Activated T-cell treated with anti-CD3 and anti-CD28 coated beads, Interleukin-2, amount 50 U/mL, for 4 hours (primary cell): ENCODE results near the gene EXOSC10. TPM values are rescaled to one million over a fixed set of nuclear protein-coding genes. Genes with fewer than 3 reads are reported as not detected.
"Not testable (repeated sequence)": the region's sequence is repeated elsewhere in the genome, so short reads cannot be mapped to it uniquely, and the experiment has no call there.

Experiments used
- ATAC-seq, 2 donors: fragments of 200-7000 bp; cut with Tn5 transposase; one replicate each; pipeline ENCODE4 v1.10.0; 2021
- DNase-seq: peaks from one replicate; pipeline ENCODE4 v3.0.0-alpha.2; 2020
- H3K27me3 Mint-ChIP-seq: one replicate; pipeline ENCODE4 v1.8.0; 2021; ENCODE audit warnings: low read depth, mixed read lengths
- H3K36me3 Mint-ChIP-seq: one replicate; pipeline ENCODE4 v1.8.0; 2022; ENCODE audit warnings: mixed read lengths; ENCODE audit not compliant: insufficient read depth
- H3K4me1 Mint-ChIP-seq: one replicate; pipeline ENCODE4 v1.8.0; 2021; ENCODE audit warnings: low read depth, mixed read lengths
- H3K4me3 Mint-ChIP-seq: one replicate; pipeline ENCODE4 v1.8.0; 2021; ENCODE audit warnings: mild to moderate bottlenecking, moderate library complexity, mixed read lengths
- H3K9me3 Mint-ChIP-seq: one replicate; pipeline ENCODE4 v1.8.0; 2021; ENCODE audit warnings: mixed read lengths
- total RNA-seq, 3 donors: library from RNA; stranded (reverse); gene quantifications; one replicate each; pipeline ENCODE4 v1.2.1, GENCODE V29; 2021

EXOSC10 gene
- total RNA-seq, 3 donors from 2014 or later = 82.8 to 86.6 (median 85.1) TPM

GRCh38 chr1:11046625-11047365 is 52.9 kb downstream of the EXOSC10 start, which contains the start of gene MASP2:
TSS of gene MASP2 (minus strand) at chr1:11047239. CDS start at chr1:11047207, 32 bp downstream.
- Mint-ChIP-seq H3K27me3 (no peaks in the 10 kb centered on the region), H3K36me3 (no peaks in the 10 kb centered on the region), H3K4me1 (no peaks in the 10 kb centered on the region), H3K9me3 (no peaks in the 10 kb centered on the region), H3K4me3 (no peak within 1 kb of the TSS)
- ATAC-seq (no peak), DNase-seq (no peak)

DNA sequence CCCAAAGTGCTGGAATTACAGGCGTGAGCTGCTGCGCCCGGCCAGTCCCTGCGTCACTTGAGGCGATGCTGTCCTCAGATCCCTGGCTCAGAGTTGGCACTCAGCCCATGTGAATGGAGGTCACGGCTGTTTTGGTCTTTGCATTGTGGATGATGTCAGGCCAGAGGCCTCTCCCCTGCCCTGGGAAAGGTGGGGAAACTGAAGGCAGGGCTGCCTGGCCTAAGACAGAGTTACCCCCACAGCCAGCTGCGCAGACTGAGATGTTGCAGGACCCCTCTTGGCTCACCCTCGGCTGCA is 53.5 kb downstream of the EXOSC10 start:
- Mint-ChIP-seq H3K4me1 (no peaks in the 10 kb centered on the region), H3K4me3 (no peak overlapping the region), H3K27me3 (no peaks in the 10 kb centered on the region), H3K9me3 (no peaks in the 10 kb centered on the region), H3K36me3 (no peaks in the 10 kb centered on the region)
- DNase-seq = no peak
- ATAC-seq = no peak

- Mint-ChIP-seq H3K4me3 (no peak overlapping the region), H3K27me3 (no peaks in the 10 kb centered on the region), H3K9me3 (no peaks in the 10 kb centered on the region), H3K36me3 (no peaks in the 10 kb centered on the region), H3K4me1 (no peaks in the 10 kb centered on the region)
- ATAC-seq (no peak), DNase-seq (no peak)
Observed at GRCh38 chr1:11045428-11046269, 54.0 kb downstream of the EXOSC10 start.

DNA sequence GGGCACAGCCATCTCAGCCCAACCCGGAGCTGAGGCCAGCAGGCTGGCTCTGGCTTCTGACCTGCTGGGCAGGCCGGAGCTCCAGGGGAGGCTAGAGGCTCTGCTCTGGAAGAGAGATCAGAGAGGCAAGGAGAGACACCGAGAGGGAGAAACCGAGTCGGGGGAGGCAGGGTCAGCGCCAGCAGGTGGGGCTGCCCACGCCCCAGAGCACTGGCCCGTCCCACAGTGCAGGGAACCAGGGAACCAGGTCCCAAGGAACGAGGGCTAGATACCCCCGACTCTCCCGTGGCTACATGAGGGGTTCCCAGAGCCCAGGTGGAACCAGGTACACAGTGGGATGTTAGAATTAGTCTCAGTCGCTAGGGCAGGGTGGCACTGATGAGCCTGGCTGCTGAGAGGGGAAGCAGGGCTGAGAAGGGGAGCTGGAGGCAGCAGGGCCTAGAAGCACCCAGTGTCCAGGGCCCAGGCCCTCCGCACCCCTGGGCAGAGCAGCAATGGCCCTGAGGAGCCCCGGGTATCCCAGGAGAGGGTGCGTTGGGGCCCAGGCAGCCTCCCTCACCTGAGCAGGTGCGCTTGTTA is 54.7 kb downstream of the EXOSC10 start:
- ATAC-seq = peak in 1 of 2 donors; percentile 23

GRCh38 chr1:11044086-11044848 is 55.4 kb downstream of the EXOSC10 start:
- no peaks in the 10 kb centered on the region for H3K9me3 Mint-ChIP-seq
- no peaks in the 10 kb centered on the region for H3K27me3 Mint-ChIP-seq
- DNase-seq (no peak), ATAC-seq (no peak)
- H3K4me1 Mint-ChIP-seq = no peaks in the 10 kb centered on the region
- no peak overlapping the region for H3K4me3 Mint-ChIP-seq
- no peaks in the 10 kb centered on the region for H3K36me3 Mint-ChIP-seq

More for the DNA sequence above, 54.7 kb downstream of the EXOSC10 start:
- H3K4me3 Mint-ChIP-seq = no peak overlapping the region
- no peaks in the 10 kb centered on the region for H3K27me3 Mint-ChIP-seq
- DNase-seq = no peak
- no peaks in the 10 kb centered on the region for H3K36me3 Mint-ChIP-seq
- H3K9me3 Mint-ChIP-seq = no peaks in the 10 kb centered on the region
- H3K4me1 Mint-ChIP-seq = no peaks in the 10 kb centered on the region

- DNase-seq (no peak), ATAC-seq (no peak)
- no peak overlapping the region for H3K4me3 Mint-ChIP-seq
- no peaks in the 10 kb centered on the region for H3K4me1 Mint-ChIP-seq
- H3K36me3 Mint-ChIP-seq = no peaks in the 10 kb centered on the region
- no peaks in the 10 kb centered on the region for H3K27me3 Mint-ChIP-seq
- no peaks in the 10 kb centered on the region for H3K9me3 Mint-ChIP-seq
Observed at GRCh38 chr1:11042995-11043874, 56.4 kb downstream of the EXOSC10 start.

GRCh38 chr1:11042065-11042464 is 57.6 kb downstream of the EXOSC10 start:
- Mint-ChIP-seq H3K27me3 (no peaks in the 10 kb centered on the region), H3K36me3 (no peaks in the 10 kb centered on the region), H3K4me1 (peaks cover 4% of the 10 kb centered on the region), H3K4me3 (no peak overlapping the region), H3K9me3 (no peaks in the 10 kb centered on the region)
- ATAC-seq (no peak), DNase-seq (no peak)

GRCh38 chr1:11041048-11041447 is 58.6 kb downstream of the EXOSC10 start:
- H3K4me3 Mint-ChIP-seq = no peak overlapping the region
- H3K36me3 Mint-ChIP-seq = no peaks in the 10 kb centered on the region
- ATAC-seq (no peak), DNase-seq (no peak)
- H3K4me1 Mint-ChIP-seq = peaks cover 4% of the 10 kb centered on the region
- H3K27me3 Mint-ChIP-seq = no peaks in the 10 kb centered on the region
- H3K9me3 Mint-ChIP-seq = no peaks in the 10 kb centered on the region

- not testable (repeated sequence) for H3K9me3 Mint-ChIP-seq, DNase-seq, ATAC-seq, H3K4me3 Mint-ChIP-seq, H3K36me3 Mint-ChIP-seq, H3K27me3 Mint-ChIP-seq, H3K4me1 Mint-ChIP-seq
Observed at GRCh38 chr1:11040105-11040429, 59.6 kb downstream of the EXOSC10 start.

DNA sequence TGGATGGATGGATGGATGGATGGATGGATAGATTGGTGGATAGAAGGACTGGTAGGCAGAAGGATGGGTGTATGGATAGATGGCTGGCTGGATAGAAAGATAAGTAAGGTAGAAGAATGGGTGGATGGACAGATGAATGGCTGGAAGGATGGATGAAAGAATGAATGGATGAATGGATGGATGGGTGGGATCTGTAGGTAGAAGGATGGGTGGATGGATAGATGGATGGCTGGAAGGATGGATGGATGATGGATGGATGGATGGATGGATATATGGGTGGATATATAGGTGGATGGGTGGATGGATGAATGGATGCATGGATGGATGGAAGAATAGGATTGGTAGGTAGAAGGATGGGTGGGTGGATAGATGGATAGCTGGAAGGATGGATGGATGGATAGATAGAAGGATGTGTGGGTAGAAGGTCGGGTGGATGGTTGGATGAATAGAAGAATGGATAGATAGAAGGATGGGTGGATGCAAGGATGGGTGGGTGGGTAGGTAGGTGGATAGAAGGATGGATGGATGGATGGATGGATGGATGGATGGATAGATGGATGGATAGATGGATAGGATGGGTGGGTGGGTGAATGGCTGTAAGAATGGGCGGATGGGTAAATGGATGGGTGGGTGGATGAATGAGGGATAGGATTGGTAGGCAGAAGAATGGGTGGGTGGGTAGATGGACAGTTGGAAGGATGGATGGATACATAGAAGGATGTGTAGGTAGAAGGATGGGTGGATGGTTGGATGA is 60.1 kb downstream of the EXOSC10 start:
- ATAC-seq (no peak), DNase-seq (no peak)
- no peaks in the 10 kb centered on the region for H3K27me3 Mint-ChIP-seq

GRCh38 chr1:11037740-11038182 is 61.9 kb downstream of the EXOSC10 start:
- no peaks in the 10 kb centered on the region for H3K36me3 Mint-ChIP-seq
- ATAC-seq (peak; percentile 99), DNase-seq (peak; percentile 90)
- H3K27me3 Mint-ChIP-seq = no peaks in the 10 kb centered on the region
- no peaks in the 10 kb centered on the region for H3K9me3 Mint-ChIP-seq
- peaks cover 4% of the 10 kb centered on the region for H3K4me1 Mint-ChIP-seq
- H3K4me3 Mint-ChIP-seq = no peak overlapping the region

More for the DNA sequence above, 60.1 kb downstream of the EXOSC10 start:
- no peaks in the 10 kb centered on the region for H3K9me3 Mint-ChIP-seq
- H3K4me3 Mint-ChIP-seq = no peak overlapping the region
- H3K36me3 Mint-ChIP-seq = no peaks in the 10 kb centered on the region
- peaks cover 4% of the 10 kb centered on the region for H3K4me1 Mint-ChIP-seq

GRCh38 chr1:11037019-11037739 is 62.5 kb downstream of the EXOSC10 start:
- not testable (repeated sequence) for H3K4me3 Mint-ChIP-seq, H3K4me1 Mint-ChIP-seq, H3K9me3 Mint-ChIP-seq

More at GRCh38 chr1:11037019-11037739, 62.5 kb downstream of the EXOSC10 start:
- H3K27me3 Mint-ChIP-seq, H3K36me3 Mint-ChIP-seq, DNase-seq, ATAC-seq: not testable (repeated sequence)
